Testis (tissue), 3 donors: ENCODE results near the gene C11orf68. TPM values are rescaled to one million over a fixed set of nuclear protein-coding genes. Genes with fewer than 3 reads are reported as not detected.

Experiments
- DNase-seq: peaks from one replicate; pipeline ENCODE4 v3.0.0-alpha.2; 2019
- H3K27ac ChIP-seq, 2 donors: fragments of 200-600 bp; sonication (generic); one replicate each; pipeline ENCODE4 v1.5.1; 2019
- H3K27me3 ChIP-seq: fragments of 200-600 bp; sonication (generic); one replicate; pipeline ENCODE4 v1.5.1; 2019
- H3K36me3 ChIP-seq: fragments of 200-600 bp; sonication (generic); one replicate; pipeline ENCODE4 v1.5.1; 2017; ENCODE audit warnings: low read depth; ENCODE audit errors: missing control alignments
- H3K4me1 ChIP-seq: fragments of 200-600 bp; sonication (generic); one replicate; pipeline ENCODE4 v1.5.1; 2019
- H3K4me3 ChIP-seq, 2 donors: fragments of 200-600 bp; sonication (generic); one replicate each; pipeline ENCODE4 v1.5.1; 2017 to 2019
- H3K9me3 ChIP-seq: fragments of 200-600 bp; sonication (generic); one replicate; pipeline ENCODE4 v1.5.1; 2017
- CTCF ChIP-seq, 3 experiments: fragments of 450-650 bp in 2 of 3; fragments of 200-600 bp in 1 of 3; sonication (generic) in 1 of 3; IDR thresholded peaks; one replicate each; pipeline ENCODE4 v1.5.1; 2016 to 2019; ENCODE audit warnings: antibody characterized with exemption in 3 of 3, mild to moderate bottlenecking in 2 of 3, moderate library complexity in 1 of 3
- POLR2A ChIP-seq: fragments of 450-650 bp; IDR thresholded peaks from one replicate; pipeline ENCODE4 v1.6.1; 2017; ENCODE audit warnings: antibody characterized with exemption, mild to moderate bottlenecking, moderate library complexity
- WGBS, 2 donors: methylation state at CpG; one replicate each; pipeline ENCODE4 v1.1.5; 2018; 5-methylcytosine and 5-hydroxymethylcytosine counted together
- intact Hi-C: fragments of 100-400 bp; cut with DNase I; formaldehyde crosslinking; loops from one replicate; pipeline ENCODE4 v1.15.1; 2023; ENCODE audit warnings: low total_unique reads
- polyA plus RNA-seq: library from polyadenylated mRNA; stranded (reverse); fragments of 350-450 nt; fragmentation: Illumina TruSeq; extraction: RNeasy Lipid Tissue Mini Kit (QIAGEN cat#74804); gene quantifications from one replicate; pipeline ENCODE4 v1.2.3, GENCODE V29; 2014; ENCODE audit warnings: low read depth, low replicate concordance; ENCODE audit not compliant: insufficient read depth
- total RNA-seq, 2 donors: library from RNA; depleted of rRNA; stranded (reverse); fragments of >200 nt; gene quantifications; one replicate each; pipeline ENCODE4 v1.2.3, GENCODE V29; 2016

Gene C11orf68
- total and polyA plus RNA-seq, 3 donors from 2014 or later, result 54.4 to 89.2 (median 54.8) TPM

GRCh38 chr11:65944767-65945166 lies 25.9 kb upstream of the C11orf68 start:
- no peak overlapping the region for H3K27ac ChIP-seq
- no peaks in the 10 kb centered on the region for H3K36me3 ChIP-seq
- no peaks in the 10 kb centered on the region for H3K9me3 ChIP-seq
- TF ChIP-seq POLR2A, result no peak
- intact Hi-C loops, result no loop called here
- no peaks in the 10 kb centered on the region for H3K27me3 ChIP-seq
- 50 to 65% methylated on average over 8 of the region's 8 CpGs for WGBS, 2 donors
- H3K4me1 ChIP-seq, result no peaks in the 10 kb centered on the region
- H3K4me3 ChIP-seq, result no peak overlapping the region
- DNase-seq, result no peak

- H3K4me3 ChIP-seq, result no peak overlapping the region
- no peaks in the 10 kb centered on the region for H3K9me3 ChIP-seq
- H3K4me1 ChIP-seq, result no peaks in the 10 kb centered on the region
- DNase-seq, result no peak
- WGBS, 2 donors, result 90 to 94% methylated on average over 8 of the region's 8 CpGs
- H3K27ac ChIP-seq, result no peak overlapping the region
- H3K27me3 ChIP-seq, result no peaks in the 10 kb centered on the region
- intact Hi-C loops, result no loop called here
- H3K36me3 ChIP-seq, result no peaks in the 10 kb centered on the region
- TF ChIP-seq CTCF (IDR thresholded peaks at IDR 0.05) (no peak), POLR2A (no peak)
These were observed 25.3 kb upstream of the C11orf68 start for GRCh38 chr11:65944191-65944590.

GRCh38 chr11:65942531-65942930 lies 23.7 kb upstream of the C11orf68 start:
- Histone ChIP-seq H3K4me3 (no peak overlapping the region), H3K27ac (no peak overlapping the region), H3K4me1 (no peaks in the 10 kb centered on the region), H3K27me3 (no peaks in the 10 kb centered on the region), H3K9me3 (no peaks in the 10 kb centered on the region), H3K36me3 (no peaks in the 10 kb centered on the region)
- no peak for DNase-seq
- no peak for TF ChIP-seq CTCF (IDR thresholded peaks at IDR 0.05)
- WGBS, 2 donors, result 85 to 86% methylated on average over 7 of the region's 7 CpGs
- intact Hi-C loops, result no loop called here

- intact Hi-C loops, result no loop called here
- no peak for TF ChIP-seq POLR2A
- no peak for DNase-seq
- no peak overlapping the region for H3K27ac ChIP-seq
- H3K4me1 ChIP-seq, result no peaks in the 10 kb centered on the region
- no peaks in the 10 kb centered on the region for H3K27me3 ChIP-seq
- no peaks in the 10 kb centered on the region for H3K36me3 ChIP-seq
- no peak overlapping the region for H3K4me3 ChIP-seq
- H3K9me3 ChIP-seq, result no peaks in the 10 kb centered on the region
- WGBS, 2 donors, result 82% methylated on average over 9 of the region's 9 CpGs
These were observed 23.0 kb upstream of the C11orf68 start for GRCh38 chr11:65941720-65942310.

GRCh38 chr11:65937766-65938165 lies 18.9 kb upstream of the C11orf68 start:
- Histone ChIP-seq H3K36me3 (no peaks in the 10 kb centered on the region), H3K27ac (no peak overlapping the region), H3K4me3 (no peak overlapping the region), H3K9me3 (no peaks in the 10 kb centered on the region), H3K27me3 (no peaks in the 10 kb centered on the region), H3K4me1 (no peaks in the 10 kb centered on the region)
- WGBS, 2 donors, result 47 to 59% methylated on average over 4 of the region's 4 CpGs
- intact Hi-C loops, result no loop called here
- no peak for DNase-seq
- TF ChIP-seq CTCF (IDR thresholded peaks at IDR 0.05) (no peak), POLR2A (no peak)

GRCh38 chr11:65934014-65934413 lies 15.2 kb upstream of the C11orf68 start:
- no peak for TF ChIP-seq CTCF (IDR thresholded peaks at IDR 0.05)

More at GRCh38 chr11:65934014-65934413, 15.2 kb upstream of the C11orf68 start:
- intact Hi-C loops, result no loop called here
- H3K27ac ChIP-seq, result peak overlapping the region in 1 of 2 donors; percentile 36
- DNase-seq, result no peak
- no peaks in the 10 kb centered on the region for H3K36me3 ChIP-seq
- H3K4me1 ChIP-seq, result peaks cover 14% of the 10 kb centered on the region
- no peak overlapping the region for H3K4me3 ChIP-seq
- no peaks in the 10 kb centered on the region for H3K27me3 ChIP-seq
- no peaks in the 10 kb centered on the region for H3K9me3 ChIP-seq
- WGBS, 2 donors, result 40 to 48% methylated on average over 4 of the region's 4 CpGs
